ENCODE measurements around the gene SERPINE2.

SERPINE2 gene

DNA sequence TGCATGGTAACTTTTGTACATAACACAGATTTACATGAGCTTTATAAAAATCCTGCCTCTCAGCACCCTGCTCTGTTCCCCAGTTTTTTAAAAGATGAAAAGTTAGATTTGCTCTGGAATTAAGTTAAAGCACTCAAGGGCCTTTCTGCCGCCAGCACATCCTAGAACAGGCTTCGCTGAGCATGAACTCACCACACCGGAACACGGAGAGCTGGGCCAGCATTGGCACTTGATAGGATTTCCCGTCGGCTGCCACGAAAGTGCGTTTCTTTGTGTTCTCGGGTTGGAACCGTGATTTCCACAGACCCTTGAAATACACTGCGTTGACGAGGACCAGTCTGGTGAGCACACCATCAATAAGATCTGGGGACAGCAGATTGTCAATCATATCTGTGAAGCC is 47.5 kb downstream of the SERPINE2 start:
- H3K9me3 ChIP-seq (ENCODE audit: control insufficient read depth in 1 of 2, low read length in 2 of 2) = no peaks in the 10 kb centered on the region

DNA sequence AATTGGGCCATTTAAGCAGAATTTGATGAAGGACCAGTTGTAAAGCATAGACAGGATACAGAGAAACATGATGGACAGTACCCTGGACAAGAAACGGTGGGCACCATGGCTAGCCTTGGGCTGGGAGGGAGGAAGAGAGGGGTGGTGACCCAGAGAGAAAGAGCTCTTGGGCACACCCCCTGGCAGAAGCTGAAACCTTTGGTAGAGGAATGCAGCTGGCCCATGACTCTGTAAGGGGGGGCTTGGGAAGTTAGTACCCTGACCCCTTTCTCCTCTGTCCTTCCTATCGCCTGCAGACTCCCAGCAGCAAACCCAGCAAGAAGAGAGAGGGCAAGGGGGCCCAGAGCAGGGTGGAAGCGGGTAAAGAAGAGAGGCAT is 49.2 kb downstream of the SERPINE2 start:
- no peaks in the 10 kb centered on the region for H3K36me3 ChIP-seq (ENCODE audit: control insufficient read depth in 1 of 2, insufficient read depth in 2 of 2, low read length in 2 of 2)
- no peak overlapping the region for H3K4me3 ChIP-seq (ENCODE audit: low read depth in 1 of 2, low read length in 2 of 2)
- no peaks in the 10 kb centered on the region for H3K9me3 ChIP-seq (ENCODE audit: control insufficient read depth in 1 of 2, low read length in 2 of 2)
- peaks cover 4 to 7% of the 10 kb centered on the region in 2 donors for H3K4me1 ChIP-seq (ENCODE audit: control insufficient read depth in 1 of 2, insufficient read depth in 2 of 2, low read length in 2 of 2)
- H3K27ac ChIP-seq (ENCODE audit: low read length) = no peak overlapping the region
- no peaks in the 10 kb centered on the region for H3K27me3 ChIP-seq (ENCODE audit: low read depth, low read length)

More for the DNA sequence above, 47.5 kb downstream of the SERPINE2 start:
- Histone ChIP-seq H3K4me3 (ENCODE audit: low read depth in 1 of 2, low read length in 2 of 2) (no peak overlapping the region), H3K4me1 (ENCODE audit: control insufficient read depth in 1 of 2, insufficient read depth in 2 of 2, low read length in 2 of 2) (peaks cover 4 to 7% of the 10 kb centered on the region in 2 donors), H3K27ac (ENCODE audit: low read length) (no peak overlapping the region), H3K36me3 (ENCODE audit: control insufficient read depth in 1 of 2, insufficient read depth in 2 of 2, low read length in 2 of 2) (no peaks in the 10 kb centered on the region), H3K27me3 (ENCODE audit: low read depth, low read length) (no peaks in the 10 kb centered on the region)

GRCh38 chr2:223989206-223989855 is 49.8 kb downstream of the SERPINE2 start:
- Histone ChIP-seq H3K36me3 (ENCODE audit: control insufficient read depth in 1 of 2, insufficient read depth in 2 of 2, low read length in 2 of 2) (no peaks in the 10 kb centered on the region), H3K4me3 (ENCODE audit: low read depth in 1 of 2, low read length in 2 of 2) (no peak overlapping the region), H3K9me3 (ENCODE audit: control insufficient read depth in 1 of 2, low read length in 2 of 2) (no peaks in the 10 kb centered on the region), H3K4me1 (ENCODE audit: control insufficient read depth in 1 of 2, insufficient read depth in 2 of 2, low read length in 2 of 2) (peaks cover 4 to 6% of the 10 kb centered on the region in 2 donors), H3K27ac (ENCODE audit: low read length) (no peak overlapping the region), H3K27me3 (ENCODE audit: low read depth, low read length) (no peaks in the 10 kb centered on the region)

- H3K27me3 ChIP-seq (ENCODE audit: low read depth, low read length) = no peaks in the 10 kb centered on the region
Observed at GRCh38 chr2:223981241-223981640, 57.8 kb downstream of the SERPINE2 start.

GRCh38 chr2:223980803-223981202 is 58.3 kb downstream of the SERPINE2 start:
- Histone ChIP-seq H3K27me3 (ENCODE audit: low read depth, low read length) (no peaks in the 10 kb centered on the region), H3K9me3 (ENCODE audit: control insufficient read depth in 1 of 2, low read length in 2 of 2) (no peaks in the 10 kb centered on the region), H3K4me1 (ENCODE audit: control insufficient read depth in 1 of 2, insufficient read depth in 2 of 2, low read length in 2 of 2) (no peaks in the 10 kb centered on the region), H3K4me3 (ENCODE audit: low read depth in 1 of 2, low read length in 2 of 2) (no peak overlapping the region), H3K27ac (ENCODE audit: low read length) (no peak overlapping the region), H3K36me3 (ENCODE audit: control insufficient read depth in 1 of 2, insufficient read depth in 2 of 2, low read length in 2 of 2) (peaks cover 0 to 6% of the 10 kb centered on the region in 2 donors)

More at GRCh38 chr2:223981241-223981640, 57.8 kb downstream of the SERPINE2 start:
- H3K27ac ChIP-seq (ENCODE audit: low read length) = no peak overlapping the region
- H3K36me3 ChIP-seq (ENCODE audit: control insufficient read depth in 1 of 2, insufficient read depth in 2 of 2, low read length in 2 of 2) = peaks cover 0 to 6% of the 10 kb centered on the region in 2 donors
- H3K4me3 ChIP-seq (ENCODE audit: low read depth in 1 of 2, low read length in 2 of 2) = no peak overlapping the region
- no peaks in the 10 kb centered on the region for H3K4me1 ChIP-seq (ENCODE audit: control insufficient read depth in 1 of 2, insufficient read depth in 2 of 2, low read length in 2 of 2)
- H3K9me3 ChIP-seq (ENCODE audit: control insufficient read depth in 1 of 2, low read length in 2 of 2) = no peaks in the 10 kb centered on the region

DNA sequence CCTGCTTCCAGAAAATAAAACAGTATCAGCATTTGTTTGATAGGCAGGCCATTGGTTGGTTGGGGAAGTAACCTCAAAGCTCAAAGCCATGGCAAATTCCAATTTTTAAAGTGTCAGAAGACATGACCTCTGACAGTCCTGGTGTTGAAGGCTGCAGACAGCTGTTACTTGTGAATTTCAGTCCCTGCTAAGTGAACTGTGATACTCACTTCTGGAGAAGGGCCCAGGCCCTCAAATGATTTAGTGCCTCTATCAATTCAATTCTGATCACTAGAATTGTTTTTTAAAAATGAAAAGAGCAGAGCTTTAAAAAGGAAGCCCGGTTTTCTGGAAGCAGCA is 58.7 kb downstream of the SERPINE2 start:
- Histone ChIP-seq H3K4me3 (ENCODE audit: low read depth in 1 of 2, low read length in 2 of 2) (no peak overlapping the region), H3K36me3 (ENCODE audit: control insufficient read depth in 1 of 2, insufficient read depth in 2 of 2, low read length in 2 of 2) (peaks cover 0 to 6% of the 10 kb centered on the region in 2 donors), H3K9me3 (ENCODE audit: control insufficient read depth in 1 of 2, low read length in 2 of 2) (no peaks in the 10 kb centered on the region)

GRCh38 chr2:223979730-223980396 is 59.2 kb downstream of the SERPINE2 start:
- Histone ChIP-seq H3K27ac (ENCODE audit: low read length) (no peak overlapping the region), H3K4me1 (ENCODE audit: control insufficient read depth in 1 of 2, insufficient read depth in 2 of 2, low read length in 2 of 2) (no peaks in the 10 kb centered on the region), H3K9me3 (ENCODE audit: control insufficient read depth in 1 of 2, low read length in 2 of 2) (no peaks in the 10 kb centered on the region), H3K27me3 (ENCODE audit: low read depth, low read length) (no peaks in the 10 kb centered on the region), H3K4me3 (ENCODE audit: low read depth in 1 of 2, low read length in 2 of 2) (no peak overlapping the region), H3K36me3 (ENCODE audit: control insufficient read depth in 1 of 2, insufficient read depth in 2 of 2, low read length in 2 of 2) (peaks cover 0 to 6% of the 10 kb centered on the region in 2 donors)

More for the DNA sequence above, 58.7 kb downstream of the SERPINE2 start:
- Histone ChIP-seq H3K27ac (ENCODE audit: low read length) (no peak overlapping the region), H3K27me3 (ENCODE audit: low read depth, low read length) (no peaks in the 10 kb centered on the region), H3K4me1 (ENCODE audit: control insufficient read depth in 1 of 2, insufficient read depth in 2 of 2, low read length in 2 of 2) (no peaks in the 10 kb centered on the region)

GRCh38 chr2:223978451-223978850 is 60.6 kb downstream of the SERPINE2 start:
- peaks cover 0 to 6% of the 10 kb centered on the region in 2 donors for H3K36me3 ChIP-seq (ENCODE audit: control insufficient read depth in 1 of 2, insufficient read depth in 2 of 2, low read length in 2 of 2)
- no peaks in the 10 kb centered on the region for H3K27me3 ChIP-seq (ENCODE audit: low read depth, low read length)
- no peak overlapping the region for H3K27ac ChIP-seq (ENCODE audit: low read length)
- no peaks in the 10 kb centered on the region for H3K9me3 ChIP-seq (ENCODE audit: control insufficient read depth in 1 of 2, low read length in 2 of 2)
- H3K4me1 ChIP-seq (ENCODE audit: control insufficient read depth in 1 of 2, insufficient read depth in 2 of 2, low read length in 2 of 2) = no peaks in the 10 kb centered on the region
- H3K4me3 ChIP-seq (ENCODE audit: low read depth in 1 of 2, low read length in 2 of 2) = no peak overlapping the region

- H3K4me3 ChIP-seq (ENCODE audit: low read depth in 1 of 2, low read length in 2 of 2) = no peak overlapping the region
- no peaks in the 10 kb centered on the region for H3K9me3 ChIP-seq (ENCODE audit: control insufficient read depth in 1 of 2, low read length in 2 of 2)
- no peaks in the 10 kb centered on the region for H3K27me3 ChIP-seq (ENCODE audit: low read depth, low read length)
- peaks cover 0 to 6% of the 10 kb centered on the region in 2 donors for H3K36me3 ChIP-seq (ENCODE audit: control insufficient read depth in 1 of 2, insufficient read depth in 2 of 2, low read length in 2 of 2)
- H3K27ac ChIP-seq (ENCODE audit: low read length) = no peak overlapping the region
- H3K4me1 ChIP-seq (ENCODE audit: control insufficient read depth in 1 of 2, insufficient read depth in 2 of 2, low read length in 2 of 2) = no peaks in the 10 kb centered on the region
Observed at GRCh38 chr2:223976635-223977226, 62.4 kb downstream of the SERPINE2 start.

DNA sequence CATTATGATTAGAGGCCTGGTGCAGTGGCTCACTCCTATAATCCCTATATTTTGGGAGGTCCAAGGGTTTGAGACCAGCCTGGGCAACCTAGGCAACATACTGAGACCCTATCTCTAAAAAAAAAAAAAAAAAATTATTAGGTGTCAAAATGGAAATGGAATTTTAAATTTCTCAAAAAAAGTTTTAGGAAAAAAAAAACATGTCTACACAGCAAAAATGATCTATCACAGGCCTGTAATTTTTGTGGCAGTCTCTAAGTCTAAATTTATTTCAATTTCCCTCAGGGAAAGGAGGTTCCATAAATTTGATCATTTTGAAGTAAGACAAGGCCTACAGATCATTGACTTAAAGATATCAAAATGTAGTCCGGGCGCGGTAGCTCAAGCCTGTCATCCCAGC is 65.5 kb downstream of the SERPINE2 start:
- Histone ChIP-seq H3K4me1 (ENCODE audit: control insufficient read depth in 1 of 2, insufficient read depth in 2 of 2, low read length in 2 of 2) (no peaks in the 10 kb centered on the region), H3K36me3 (ENCODE audit: control insufficient read depth in 1 of 2, insufficient read depth in 2 of 2, low read length in 2 of 2) (no peaks in the 10 kb centered on the region), H3K4me3 (ENCODE audit: low read depth in 1 of 2, low read length in 2 of 2) (no peak overlapping the region), H3K9me3 (ENCODE audit: control insufficient read depth in 1 of 2, low read length in 2 of 2) (no peaks in the 10 kb centered on the region), H3K27me3 (ENCODE audit: low read depth, low read length) (no peaks in the 10 kb centered on the region), H3K27ac (ENCODE audit: low read length) (no peak overlapping the region)

DNA sequence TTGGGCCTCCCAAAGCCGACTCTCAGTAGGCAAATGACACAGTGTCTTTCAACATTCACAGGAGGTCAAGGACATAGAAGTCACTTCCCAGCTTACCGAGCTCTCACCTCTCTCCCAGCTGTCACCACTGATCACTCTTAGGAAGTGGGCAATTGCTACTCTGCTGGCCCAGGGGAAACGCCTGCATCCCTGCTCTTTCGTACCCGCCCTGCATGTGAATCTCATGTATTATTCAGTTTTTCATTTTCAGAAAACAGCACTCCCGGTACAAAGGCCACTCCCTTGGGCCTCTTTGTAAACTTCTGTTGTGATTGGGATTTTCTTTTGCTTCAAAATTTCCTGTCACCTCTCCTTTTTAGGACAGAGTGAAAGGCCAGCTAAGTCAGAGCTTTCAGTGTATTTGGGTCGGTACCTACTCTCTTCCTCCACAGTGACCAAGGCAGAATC is 66.4 kb downstream of the SERPINE2 start:
- Histone ChIP-seq H3K9me3 (ENCODE audit: control insufficient read depth in 1 of 2, low read length in 2 of 2) (no peaks in the 10 kb centered on the region), H3K27me3 (ENCODE audit: low read depth, low read length) (no peaks in the 10 kb centered on the region), H3K36me3 (ENCODE audit: control insufficient read depth in 1 of 2, insufficient read depth in 2 of 2, low read length in 2 of 2) (peaks cover 0 to 8% of the 10 kb centered on the region in 2 donors), H3K27ac (ENCODE audit: low read length) (no peak overlapping the region), H3K4me3 (ENCODE audit: low read depth in 1 of 2, low read length in 2 of 2) (no peak overlapping the region), H3K4me1 (ENCODE audit: control insufficient read depth in 1 of 2, insufficient read depth in 2 of 2, low read length in 2 of 2) (no peaks in the 10 kb centered on the region)
